Measurements from ENCODE around the gene ZNF775.

ZNF775 gene

DNA sequence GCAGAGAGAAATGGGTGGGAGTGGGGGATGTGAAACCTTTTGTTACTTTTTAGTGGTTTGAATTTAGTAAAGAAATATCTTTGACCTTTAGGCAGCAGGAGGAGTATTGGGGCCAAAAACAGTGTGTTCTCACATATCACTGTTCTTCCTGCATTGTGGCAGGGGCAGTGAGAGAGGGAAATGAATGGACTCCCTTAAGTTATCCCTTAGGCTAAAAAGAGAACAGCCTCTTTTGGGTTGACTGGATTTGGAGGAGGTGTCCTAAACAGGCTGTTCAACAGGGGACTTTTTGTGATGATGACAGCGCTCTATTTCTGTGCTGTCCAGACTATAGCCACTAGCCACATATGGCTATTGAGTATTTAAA lies 22.3 kb downstream of the ZNF775 start:
- Histone ChIP-seq H3K36me3 (ENCODE audit: control insufficient read depth, insufficient read depth, low read length) (no peaks in the 10 kb centered on the region), H3K9me3 (ENCODE audit: control insufficient read depth, low read length) (no peaks in the 10 kb centered on the region), H3K4me1 (ENCODE audit: control insufficient read depth, insufficient read depth, low read length) (peaks cover 51% of the 10 kb centered on the region), H3K4me3 (ENCODE audit: low read length) (no peak overlapping the region), H3K27me3 (ENCODE audit: control insufficient read depth, insufficient read depth, low read length) (no peaks in the 10 kb centered on the region), H3K9ac (ENCODE audit: low read length) (no peak overlapping the region)

DNA sequence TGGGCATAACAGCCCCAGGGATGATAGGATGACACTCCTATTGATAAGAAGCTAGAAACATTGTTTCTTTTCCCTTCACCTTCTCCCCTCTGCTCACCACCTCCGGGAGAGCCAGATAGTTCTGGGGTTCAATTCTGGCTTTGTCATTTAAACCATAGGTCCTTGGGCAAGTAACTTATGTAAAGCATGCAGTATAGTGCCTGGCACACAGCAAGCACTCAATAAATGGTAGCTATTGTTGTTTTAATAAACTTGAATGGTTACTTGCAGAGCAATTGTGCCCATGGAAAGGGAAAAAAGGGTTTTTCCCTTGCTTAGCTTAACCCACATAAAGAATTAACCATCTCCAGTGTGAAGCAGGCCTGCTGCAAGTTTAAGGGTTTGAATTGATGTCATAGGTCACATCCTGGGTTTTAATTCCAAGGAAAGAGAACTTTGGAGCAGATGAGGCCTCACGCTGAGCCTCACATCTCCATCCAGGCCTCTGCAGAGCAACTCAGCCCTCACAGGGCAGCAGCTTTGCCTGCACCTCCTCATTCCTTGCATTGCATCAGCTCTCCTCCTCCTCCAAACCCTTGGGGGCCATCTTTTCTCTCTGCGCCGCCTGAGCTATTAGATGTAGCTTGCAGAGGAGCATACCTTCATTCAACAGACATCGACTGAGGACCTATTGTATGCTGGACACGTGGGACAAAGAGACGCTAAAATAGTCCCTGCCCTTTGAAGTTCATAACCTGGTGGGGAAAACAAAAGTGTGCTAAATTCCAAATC lies 22.9 kb downstream of the ZNF775 start:
- Histone ChIP-seq H3K4me3 (ENCODE audit: low read length) (no peak overlapping the region), H3K27me3 (ENCODE audit: control insufficient read depth, insufficient read depth, low read length) (no peaks in the 10 kb centered on the region), H3K4me1 (ENCODE audit: control insufficient read depth, insufficient read depth, low read length) (peaks cover 58% of the 10 kb centered on the region), H3K36me3 (ENCODE audit: control insufficient read depth, insufficient read depth, low read length) (no peaks in the 10 kb centered on the region), H3K9ac (ENCODE audit: low read length) (no peak overlapping the region), H3K9me3 (ENCODE audit: control insufficient read depth, low read length) (no peaks in the 10 kb centered on the region)

DNA sequence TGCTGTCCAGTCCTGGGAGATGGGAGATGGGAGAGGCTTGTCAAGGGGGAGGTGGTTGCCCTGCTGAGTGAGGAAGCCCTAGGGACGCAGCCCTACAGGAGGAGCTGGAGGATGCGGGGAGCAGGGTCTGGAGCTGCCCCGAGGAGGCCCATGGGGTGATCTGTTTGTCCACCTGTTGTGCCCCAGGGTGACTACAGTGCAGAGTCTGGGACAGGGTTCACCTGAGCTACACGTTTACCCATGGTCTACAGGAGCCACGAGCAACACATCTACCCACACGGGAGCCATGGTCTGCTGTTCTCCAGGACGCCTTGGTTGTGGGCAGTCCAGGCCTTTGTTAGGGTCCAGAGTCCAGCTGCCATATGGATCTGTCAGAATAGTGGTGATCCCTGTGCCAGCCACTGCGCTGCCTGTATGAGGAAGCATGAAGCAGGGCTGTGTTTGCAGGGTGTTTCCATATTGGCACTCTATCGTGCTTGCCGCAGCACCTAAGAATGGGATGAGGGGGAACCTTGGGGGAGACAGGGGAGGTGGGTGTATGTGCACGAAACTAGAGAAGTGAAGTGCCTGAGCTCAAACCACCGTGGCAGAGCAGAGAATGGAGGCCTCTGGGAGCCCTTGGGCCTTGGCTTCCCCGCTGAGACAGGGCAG lies 23.7 kb downstream of the ZNF775 start:
- no peaks in the 10 kb centered on the region for H3K27me3 ChIP-seq (ENCODE audit: control insufficient read depth, insufficient read depth, low read length)
- H3K36me3 ChIP-seq (ENCODE audit: control insufficient read depth, insufficient read depth, low read length), result no peaks in the 10 kb centered on the region
- H3K9ac ChIP-seq (ENCODE audit: low read length), result peak overlapping the region; percentile 36
- H3K4me1 ChIP-seq (ENCODE audit: control insufficient read depth, insufficient read depth, low read length), result peaks cover 59% of the 10 kb centered on the region
- H3K9me3 ChIP-seq (ENCODE audit: control insufficient read depth, low read length), result no peaks in the 10 kb centered on the region
- no peak overlapping the region for H3K4me3 ChIP-seq (ENCODE audit: low read length)

DNA sequence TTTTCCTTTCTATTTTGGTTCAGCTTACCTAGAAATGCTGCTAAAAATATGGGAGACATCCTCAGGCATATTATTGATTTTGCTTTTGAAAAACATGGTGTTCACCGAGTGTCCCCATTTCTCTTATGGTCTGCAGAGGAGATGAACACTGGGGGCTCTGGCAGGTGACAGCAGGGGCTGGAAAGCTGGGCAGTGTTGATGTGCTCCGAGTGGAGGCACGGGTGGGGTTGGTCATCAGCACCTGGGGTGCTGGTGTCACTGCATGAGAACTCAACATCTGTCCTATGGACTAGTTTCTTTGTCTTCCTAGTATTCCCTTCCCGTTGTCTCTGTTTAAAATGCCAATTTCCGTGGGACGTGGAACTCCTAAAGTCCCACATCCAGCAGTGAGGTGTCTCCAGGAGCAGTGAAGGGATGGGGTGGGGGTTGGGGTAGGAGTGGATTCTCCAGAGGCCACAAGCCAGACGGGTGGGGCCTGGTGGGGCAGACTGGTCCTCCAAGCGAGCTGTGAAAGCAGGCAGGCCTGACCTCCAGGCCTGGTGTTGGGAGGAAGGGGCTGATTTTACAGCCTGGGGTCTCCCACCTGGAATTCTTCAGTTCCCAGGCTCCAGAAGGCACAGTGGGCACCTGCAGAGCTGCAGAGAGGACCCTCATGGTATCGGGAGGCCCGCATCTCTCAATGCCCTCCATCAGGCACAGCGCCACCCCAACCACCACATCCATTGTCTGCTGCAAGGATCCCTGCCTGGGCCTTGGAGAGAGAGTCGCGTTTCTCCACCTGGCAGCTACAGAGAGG lies 24.4 kb downstream of the ZNF775 start:
- H3K4me1 ChIP-seq (ENCODE audit: control insufficient read depth, insufficient read depth, low read length), result peaks cover 59% of the 10 kb centered on the region
- no peak overlapping the region for H3K4me3 ChIP-seq (ENCODE audit: low read length)
- H3K9ac ChIP-seq (ENCODE audit: low read length), result peak overlapping the region; percentile 91

DNA sequence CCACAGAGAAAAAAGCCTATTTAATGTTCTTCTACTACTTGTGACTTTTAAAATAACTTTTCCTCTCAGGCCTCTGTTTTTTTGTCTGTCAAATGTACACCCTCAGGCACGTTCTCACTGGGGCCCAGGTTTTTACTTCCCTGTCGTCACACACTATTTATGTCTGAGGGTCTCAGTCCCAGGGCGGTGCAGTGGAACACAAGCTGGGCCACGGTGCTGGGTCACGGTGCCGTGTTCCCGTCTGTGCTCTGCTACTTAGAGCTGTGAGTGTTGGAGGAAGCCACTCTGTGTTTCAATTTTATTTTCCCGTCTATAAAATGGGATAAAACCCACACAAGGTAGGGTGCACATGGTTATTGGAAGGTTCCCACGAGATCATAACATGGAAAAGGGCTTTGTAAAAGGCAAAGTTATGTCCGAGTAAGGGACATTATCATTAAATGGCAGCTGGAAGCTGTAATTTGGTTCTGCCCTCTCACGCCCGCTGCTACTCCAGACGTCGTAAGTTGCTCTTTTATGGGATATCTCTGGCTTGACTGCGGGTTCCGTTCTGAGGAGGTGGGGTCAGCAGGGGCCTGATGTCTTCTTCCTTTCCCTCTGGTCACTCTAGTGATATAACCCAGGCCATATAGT lies 25.2 kb downstream of the ZNF775 start:
- peak overlapping the region; percentile 91 for H3K9ac ChIP-seq (ENCODE audit: low read length)
- H3K4me3 ChIP-seq (ENCODE audit: low read length), result peak overlapping the region; percentile 58
- peaks cover 59% of the 10 kb centered on the region for H3K4me1 ChIP-seq (ENCODE audit: control insufficient read depth, insufficient read depth, low read length)
- no peaks in the 10 kb centered on the region for H3K9me3 ChIP-seq (ENCODE audit: control insufficient read depth, low read length)
- H3K27me3 ChIP-seq (ENCODE audit: control insufficient read depth, insufficient read depth, low read length), result no peaks in the 10 kb centered on the region
- H3K36me3 ChIP-seq (ENCODE audit: control insufficient read depth, insufficient read depth, low read length), result no peaks in the 10 kb centered on the region

More for the DNA sequence above, 24.4 kb downstream of the ZNF775 start:
- Histone ChIP-seq H3K36me3 (ENCODE audit: control insufficient read depth, insufficient read depth, low read length) (no peaks in the 10 kb centered on the region), H3K9me3 (ENCODE audit: control insufficient read depth, low read length) (no peaks in the 10 kb centered on the region), H3K27me3 (ENCODE audit: control insufficient read depth, insufficient read depth, low read length) (no peaks in the 10 kb centered on the region)

DNA sequence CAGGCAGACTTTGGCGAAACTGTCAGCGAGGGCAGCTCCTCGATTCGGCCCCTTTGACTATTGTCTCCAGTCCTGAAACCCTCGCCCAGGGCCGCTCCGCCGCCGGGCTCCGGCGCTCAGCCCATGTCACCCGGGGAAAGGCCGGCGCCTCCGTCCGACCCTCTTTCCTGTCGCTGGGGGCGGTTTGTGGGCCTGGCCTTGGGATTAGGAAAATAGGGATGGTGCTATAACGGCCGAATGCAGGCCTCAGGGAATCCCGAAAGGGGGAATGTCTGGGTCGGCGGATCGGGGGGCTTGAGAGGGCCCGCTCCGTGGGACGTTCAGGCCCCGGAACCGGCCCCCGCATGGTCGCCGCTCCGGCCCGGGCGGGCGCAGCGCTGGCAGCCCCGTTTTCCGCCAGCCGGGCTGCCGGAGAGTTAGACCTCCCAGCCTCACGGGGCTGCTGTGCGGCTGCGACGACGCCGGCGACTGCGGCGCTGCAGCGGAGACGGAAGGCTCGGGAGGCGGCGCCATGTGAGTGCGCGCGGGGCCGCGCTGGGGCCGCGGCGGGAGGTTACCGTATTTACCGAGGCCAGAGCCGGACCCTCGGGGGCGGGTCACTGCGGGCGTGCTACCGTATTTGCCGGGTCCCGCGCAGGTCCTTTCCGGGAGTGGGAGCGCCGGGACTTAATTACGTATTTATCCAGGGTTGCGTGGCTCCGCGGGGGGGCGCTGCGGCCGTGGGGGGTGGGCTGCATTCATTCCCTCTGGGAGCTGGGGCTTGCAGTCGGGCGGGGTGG lies 25.9 kb downstream of the ZNF775 start:
- Histone ChIP-seq H3K27me3 (ENCODE audit: control insufficient read depth, insufficient read depth, low read length) (no peaks in the 10 kb centered on the region), H3K36me3 (ENCODE audit: control insufficient read depth, insufficient read depth, low read length) (no peaks in the 10 kb centered on the region), H3K9ac (ENCODE audit: low read length) (peak overlapping the region; percentile 91), H3K9me3 (ENCODE audit: control insufficient read depth, low read length) (no peaks in the 10 kb centered on the region), H3K4me1 (ENCODE audit: control insufficient read depth, insufficient read depth, low read length) (peaks cover 58% of the 10 kb centered on the region), H3K4me3 (ENCODE audit: low read length) (peak overlapping the region; percentile 58)

DNA sequence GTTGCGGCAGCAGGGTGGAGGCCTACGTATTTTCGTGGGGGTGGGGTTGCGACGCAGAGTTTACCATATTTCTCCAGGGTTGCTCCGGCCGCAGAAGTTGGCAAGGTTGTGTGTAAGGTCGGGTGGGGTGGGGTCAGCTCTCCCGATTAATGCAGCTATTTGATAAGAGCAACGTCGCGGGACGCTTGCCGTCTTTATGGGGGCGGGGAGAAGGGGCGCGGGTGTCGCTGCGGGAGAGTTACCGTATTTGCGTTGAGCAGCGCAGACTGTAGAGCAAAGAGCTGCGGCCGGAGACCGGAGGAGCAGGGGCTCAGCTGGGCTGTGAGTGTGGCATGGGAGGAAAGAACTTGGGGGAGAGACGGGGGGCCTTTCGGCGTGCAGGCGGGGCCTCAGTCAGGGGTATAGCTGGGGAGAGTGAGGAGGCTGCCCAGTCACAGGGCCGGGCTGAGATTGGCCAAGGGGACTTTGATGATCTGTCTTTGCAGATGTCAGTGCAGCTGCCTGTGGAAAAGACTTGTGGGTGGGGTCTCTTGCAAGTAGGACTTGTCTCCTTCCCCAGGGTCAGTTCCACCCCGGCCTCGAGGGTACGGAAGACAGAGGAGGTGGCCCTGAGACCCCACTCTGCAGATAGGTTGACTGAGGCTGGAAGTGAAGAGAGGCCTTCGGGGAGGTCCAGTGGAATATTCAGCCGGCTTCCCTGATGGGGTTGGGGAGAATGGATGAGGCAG lies 26.6 kb downstream of the ZNF775 start:
- Histone ChIP-seq H3K27me3 (ENCODE audit: control insufficient read depth, insufficient read depth, low read length) (no peaks in the 10 kb centered on the region), H3K4me1 (ENCODE audit: control insufficient read depth, insufficient read depth, low read length) (peaks cover 51% of the 10 kb centered on the region), H3K4me3 (ENCODE audit: low read length) (peak overlapping the region; percentile 52), H3K9me3 (ENCODE audit: control insufficient read depth, low read length) (no peaks in the 10 kb centered on the region), H3K9ac (ENCODE audit: low read length) (peak overlapping the region; percentile 91), H3K36me3 (ENCODE audit: control insufficient read depth, insufficient read depth, low read length) (no peaks in the 10 kb centered on the region)

DNA sequence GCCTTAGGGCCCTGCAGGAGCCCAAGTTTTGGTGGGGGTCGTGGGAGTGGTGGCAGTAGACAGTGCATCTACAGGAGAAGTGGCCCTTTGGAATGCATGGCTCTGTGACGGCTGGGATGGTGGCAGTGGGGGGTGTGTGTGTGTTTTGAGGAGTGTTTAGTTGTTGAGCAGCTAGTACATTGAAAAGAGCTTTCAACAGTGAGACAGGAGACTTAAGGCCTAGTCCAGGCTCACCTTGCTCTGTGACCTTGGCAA lies 27.1 kb downstream of the ZNF775 start:
- no peaks in the 10 kb centered on the region for H3K9me3 ChIP-seq (ENCODE audit: control insufficient read depth, low read length)
- no peaks in the 10 kb centered on the region for H3K36me3 ChIP-seq (ENCODE audit: control insufficient read depth, insufficient read depth, low read length)
- H3K4me3 ChIP-seq (ENCODE audit: low read length), result peak overlapping the region; percentile 52
- no peaks in the 10 kb centered on the region for H3K27me3 ChIP-seq (ENCODE audit: control insufficient read depth, insufficient read depth, low read length)
- peak overlapping the region; percentile 91 for H3K9ac ChIP-seq (ENCODE audit: low read length)
- peaks cover 47% of the 10 kb centered on the region for H3K4me1 ChIP-seq (ENCODE audit: control insufficient read depth, insufficient read depth, low read length)

- Histone ChIP-seq H3K36me3 (ENCODE audit: control insufficient read depth, insufficient read depth, low read length) (no peaks in the 10 kb centered on the region), H3K9me3 (ENCODE audit: control insufficient read depth, low read length) (no peaks in the 10 kb centered on the region), H3K4me3 (ENCODE audit: low read length) (peak overlapping the region; percentile 52), H3K9ac (ENCODE audit: low read length) (peak overlapping the region; percentile 91), H3K27me3 (ENCODE audit: control insufficient read depth, insufficient read depth, low read length) (no peaks in the 10 kb centered on the region), H3K4me1 (ENCODE audit: control insufficient read depth, insufficient read depth, low read length) (peaks cover 44% of the 10 kb centered on the region)
Measured at GRCh38 chr7:150406567-150407421, 27.7 kb downstream of the ZNF775 start.

DNA sequence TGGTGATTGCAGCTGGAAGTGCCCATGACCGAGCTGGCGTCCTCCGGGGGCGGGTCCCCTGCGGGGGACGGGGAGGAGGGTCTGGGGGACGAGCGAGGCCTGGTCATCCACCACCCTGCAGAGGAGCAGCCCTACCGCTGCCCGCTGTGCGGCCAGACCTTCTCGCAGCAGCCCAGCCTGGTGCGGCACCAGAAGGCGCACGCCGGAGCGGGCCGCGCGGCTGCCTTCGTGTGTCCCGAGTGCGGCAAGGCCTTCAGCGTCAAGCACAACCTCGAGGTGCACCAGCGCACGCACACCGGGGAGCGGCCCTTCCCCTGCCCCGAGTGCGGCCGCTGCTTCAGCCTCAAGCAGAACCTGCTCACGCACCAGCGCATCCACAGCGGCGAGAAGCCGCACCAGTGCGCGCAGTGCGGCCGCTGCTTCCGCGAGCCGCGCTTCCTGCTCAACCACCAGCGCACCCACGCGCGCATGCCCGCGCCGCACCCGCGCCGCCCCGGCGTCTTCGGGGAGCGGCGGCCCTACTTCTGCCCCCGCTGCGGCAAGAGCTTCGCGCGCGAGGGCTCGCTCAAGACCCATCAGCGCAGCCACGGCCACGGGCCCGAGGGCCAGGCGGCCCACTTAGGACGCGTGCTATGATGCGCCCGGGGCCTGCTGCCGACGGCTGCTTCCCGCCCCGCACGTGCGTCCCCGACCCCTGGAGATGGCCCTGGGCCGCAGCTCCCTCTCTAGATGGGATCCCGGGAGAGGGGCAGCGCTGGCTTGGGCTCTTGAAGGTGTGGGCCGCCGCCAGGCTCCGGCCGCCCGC lies 28.7 kb downstream of the ZNF775 start:
- Histone ChIP-seq H3K36me3 (ENCODE audit: control insufficient read depth, insufficient read depth, low read length) (no peaks in the 10 kb centered on the region), H3K9me3 (ENCODE audit: control insufficient read depth, low read length) (no peaks in the 10 kb centered on the region), H3K9ac (ENCODE audit: low read length) (no peak overlapping the region), H3K4me3 (ENCODE audit: low read length) (no peak overlapping the region), H3K4me1 (ENCODE audit: control insufficient read depth, insufficient read depth, low read length) (peaks cover 38% of the 10 kb centered on the region), H3K27me3 (ENCODE audit: control insufficient read depth, insufficient read depth, low read length) (no peaks in the 10 kb centered on the region)
